GM12878 (cell line): ENCODE results near the gene IFIT2. TPM values are rescaled to one million over a fixed set of nuclear protein-coding genes. Genes with fewer than 3 reads are reported as not detected.

Source experiments
- ATAC-seq: fragments of 200-7000 bp; cut with Tn5 transposase; 3 replicates; pipeline ENCODE4 v1.9.1; 2020; ENCODE audit warnings: mild to moderate bottlenecking, moderate library complexity
- BruUV-seq: library from RNA; stranded (reverse); fragments of 400-500 nt; replicated peaks from 2 replicates; lab custom pipeline; 2021; lab: Mats Ljungman, UMichigan
- CTCF ChIA-PET: fragments of 300-600 bp; sonication (Branson Sonifier 250); formaldehyde crosslinking; extraction: SDS; loops from one replicate; lab custom pipeline; 2021; ENCODE audit warnings: inconsistent platforms; lab: Yijun Ruan, JAX
- POLR2A ChIA-PET: fragments of 350-600 bp; formaldehyde crosslinking; extraction: SDS; loops from one replicate; lab custom pipeline; 2021; ENCODE audit warnings: inconsistent platforms; lab: Charles Lee
- RAD21 ChIA-PET: fragments of 300-600 bp; sonication (Branson Sonifier 250); formaldehyde crosslinking; loops from one replicate; lab custom pipeline; 2023; ENCODE audit warnings: antibody characterized with exemption; ENCODE audit not compliant: unreplicated experiment; lab: Charles Lee
- SMC1A ChIA-PET: fragments of 300-600 bp; sonication (Branson Sonifier 250); formaldehyde crosslinking; loops from one replicate; lab custom pipeline; 2023; ENCODE audit not compliant: unreplicated experiment, uncharacterized antibody; lab: Charles Lee
- DNase-seq: peaks from one replicate; pipeline ENCODE4 v3.0.0-alpha.2; 2011; ENCODE audit warnings: low read depth, low spot score
- FAIRE-seq: peaks from 3 replicates; lab custom pipeline; 2011; peaks lifted over from hg19 to GRCh38; lab: Jason Lieb, UNC
- H2AFZ ChIP-seq: 2 replicates; pipeline ENCODE4 v1.6.0; 2011; ENCODE audit warnings: low read depth, low read length, control low read depth; ENCODE audit not compliant: control insufficient read depth
- H3K27ac ChIP-seq: 2 replicates; pipeline ENCODE4 v1.5.1; 2011; ENCODE audit warnings: control low read depth; ENCODE audit not compliant: control insufficient read depth, insufficient read depth
- H3K27me3 ChIP-seq, 2 experiments: replicated peaks in 1 of 2; 2 replicates each; pipeline versions ENCODE4 v1.6.0 to v1.6.1; 2011; ENCODE audit warnings: low read length in 1 of 2; ENCODE audit not compliant: control insufficient read depth in 2 of 2, insufficient read depth in 2 of 2
- H3K36me3 ChIP-seq, 2 experiments: 2 replicates each; pipeline ENCODE4 v1.5.1; 2011; ENCODE audit warnings: low read length in 1 of 2; ENCODE audit not compliant: control insufficient read depth in 2 of 2, insufficient read depth in 2 of 2
- H3K4me1 ChIP-seq: 2 replicates; pipeline ENCODE4 v1.6.1; 2011; ENCODE audit warnings: mild to moderate bottlenecking, low read length, moderate library complexity, mixed read lengths; ENCODE audit not compliant: control insufficient read depth, insufficient read depth
- H3K4me2 ChIP-seq: 2 replicates; pipeline ENCODE4 v1.6.0; 2011; ENCODE audit warnings: control low read depth; ENCODE audit not compliant: control insufficient read depth, insufficient read depth
- H3K4me3 ChIP-seq: fragments of 200-600 bp; sonication (generic); 2 replicates; pipeline ENCODE4 v1.5.1; 2016
- H3K79me2 ChIP-seq: 2 replicates; pipeline ENCODE4 v1.6.0; 2011; ENCODE audit warnings: low read length; ENCODE audit not compliant: control insufficient read depth, insufficient read depth
- H3K9ac ChIP-seq: 2 replicates; pipeline ENCODE4 v1.8.0; 2011; ENCODE audit warnings: low read length, control low read depth, mixed read lengths; ENCODE audit not compliant: control insufficient read depth, insufficient read depth
- H3K9me3 ChIP-seq: replicated peaks from 3 replicates; pipeline ENCODE4 v1.5.1; 2011; ENCODE audit warnings: mild to moderate bottlenecking, low read length; ENCODE audit not compliant: control insufficient read depth, insufficient read depth
- H4K20me1 ChIP-seq: 2 replicates; pipeline ENCODE4 v1.6.0; 2011; ENCODE audit not compliant: control insufficient read depth, insufficient read depth
- CREM ChIP-seq: IDR thresholded peaks from 2 replicates; pipeline ENCODE4 v1.6.1; 2014; ENCODE audit warnings: antibody characterized with exemption, low read depth
- EP300 ChIP-seq, 2 experiments: fragments of 150-350 bp in 1 of 2; IDR thresholded peaks; 2 replicates each; pipeline ENCODE4 v1.6.1; 2011 to 2012; ENCODE audit warnings: low read depth in 2 of 2, low read length in 2 of 2, borderline replicate concordance in 1 of 2, improper control_type of control experiment in 1 of 2, inconsistent platforms in 1 of 2; ENCODE audit not compliant: control insufficient read depth in 1 of 2
- ETV6 ChIP-seq, 2 experiments: fragments of 450-650 bp in 1 of 2; IDR thresholded peaks in 1 of 2; conservative IDR thresholded peaks in 1 of 2; 2 replicates each; pipeline ENCODE4 v1.6.1; 2014; ENCODE audit warnings: antibody characterized with exemption in 1 of 2, borderline replicate concordance in 1 of 2, low read depth in 1 of 2, mild to moderate bottlenecking in 1 of 2, moderate library complexity in 1 of 2
- EZH2 ChIP-seq: IDR thresholded peaks from 2 replicates; pipeline ENCODE4 v1.6.1; 2012; ENCODE audit warnings: low read depth, mild to moderate bottlenecking, control low read depth, inconsistent platforms, low read length, borderline replicate concordance; ENCODE audit not compliant: control insufficient read depth
- FOS ChIP-seq: IDR thresholded peaks from 3 replicates; pipeline ENCODE4 v1.6.1; 2011; ENCODE audit warnings: borderline replicate concordance; ENCODE audit not compliant: insufficient read length; ENCODE audit errors: extremely low read depth
- FOXK2 ChIP-seq: fragments of 450-650 bp; IDR thresholded peaks from 2 replicates; pipeline ENCODE4 v1.6.1; 2017; ENCODE audit warnings: mild to moderate bottlenecking, moderate library complexity
- HDAC2 ChIP-seq: fragments of 200-600 bp; sonication (generic); IDR thresholded peaks from 2 replicates; pipeline ENCODE4 v1.6.1; 2017
- MTA2 ChIP-seq: fragments of 450-650 bp; IDR thresholded peaks from 2 replicates; pipeline ENCODE4 v1.6.1; 2016; ENCODE audit warnings: low read depth, mild to moderate bottlenecking, moderate library complexity
- PAX8 ChIP-seq: fragments of 450-650 bp; IDR thresholded peaks from 2 replicates; pipeline ENCODE4 v1.6.1; 2017; ENCODE audit warnings: mild to moderate bottlenecking, moderate library complexity
- RFX5 ChIP-seq: IDR thresholded peaks from 2 replicates; pipeline ENCODE4 v1.6.1; 2011; ENCODE audit warnings: low read depth, low read length, improper control_type of control experiment
- SMC3 ChIP-seq: IDR thresholded peaks from 2 replicates; pipeline ENCODE4 v1.6.1; 2011; ENCODE audit warnings: low read length, improper control_type of control experiment, borderline replicate concordance
- WGBS: methylation state at CpG from one replicate; pipeline ENCODE4 v1.1.6; 2016; ENCODE audit warnings: low lambda C conversion rate; ENCODE audit not compliant: insufficient replicate concordance, insufficient coverage; ENCODE audit errors: missing lambda C conversion rate; 5-methylcytosine and 5-hydroxymethylcytosine counted together
- in situ Hi-C: fragments of 300-500 bp; cut with MboI; formaldehyde crosslinking; loops from 9 replicates; pipeline ENCODE4 v1.14.3; 2018; ENCODE audit warnings: mixed read lengths
- intact Hi-C: fragments of 100-400 bp; cut with micrococcal nuclease; formaldehyde crosslinking; loops from one replicate; pipeline ENCODE4 v1.14.2; 2022; ENCODE audit not compliant: unreplicated experiment
- polyA plus RNA-seq, 11 experiments: library from polyadenylated mRNA; depleted of rRNA in 4 of 11; unstranded in 6 of 11; stranded (reverse) in 5 of 11; fragments of >200 nt; fragmentation: Nextera tagmentation in 4 of 11; fragmentation: Illumina TruSeq in 1 of 11; extraction: Ambion mirVana in 4 of 11; extraction: Trizol in 1 of 11; gene quantifications; 1 replicate in 1 of 11; 2 replicates in 10 of 11; pipeline versions ENCODE4 v1.2.1 to v1.2.3, GENCODE V29; 2011 to 2016; ENCODE audit warnings: inconsistent platforms in 2 of 11, missing spikeins in 2 of 11, low read depth in 1 of 11
- total RNA-seq, 4 experiments: library from RNA; depleted of rRNA in 3 of 4; stranded (reverse); fragments of >200 nt in 3 of 4; fragmentation: Illumina TruSeq in 1 of 4; extraction: Trizol in 1 of 4; gene quantifications; 2 replicates each; pipeline versions ENCODE4 v1.2.1 to v1.2.3, GENCODE V29; 2013 to 2021
- TF ChIP-seq, protein P1 (sequence below): fragments of 450-650 bp; IDR thresholded peaks from 2 replicates; pipeline ENCODE4 v1.6.1; 2016; ENCODE audit warnings: mild to moderate bottlenecking, moderate library complexity, borderline replicate concordance

Gene IFIT2
- total and polyA plus RNA-seq, 10 of the 15 experiments (the other 5 are each of a cell fraction or from before 2014, with no cell fraction given) = 5.2 to 14.8 (median 9.7) TPM

DNA sequence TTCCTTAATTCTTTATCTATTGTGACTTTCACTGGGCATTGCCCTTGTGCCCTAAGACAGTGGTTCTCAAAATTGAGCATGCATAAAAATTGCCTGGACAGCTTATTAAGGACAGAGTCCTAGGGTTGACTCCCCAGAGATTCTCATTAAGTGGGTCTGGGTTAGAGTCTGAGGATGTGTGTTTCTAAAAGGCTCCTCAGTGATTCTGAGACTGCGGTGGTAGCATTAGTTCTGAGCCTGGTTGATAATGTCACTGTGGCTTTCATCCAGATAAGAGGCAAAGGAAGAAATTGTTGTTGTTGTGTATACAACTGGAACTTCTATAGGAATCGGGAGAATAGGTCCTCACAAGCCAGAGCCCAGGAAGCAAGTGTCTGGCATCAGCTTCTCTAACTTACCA is 1.3 kb downstream of the IFIT2 start (continued):
- no peak for TF ChIP-seq PAX8
- TF ChIP-seq EP300 (IDR thresholded peaks at IDR 0.05; ENCODE audit: borderline replicate concordance in 1 of 2, control insufficient read depth in 1 of 2, low read depth in 2 of 2, low read length in 2 of 2) = no peak
- no peak for TF ChIP-seq CREM
- TF ChIP-seq, protein P1, sequence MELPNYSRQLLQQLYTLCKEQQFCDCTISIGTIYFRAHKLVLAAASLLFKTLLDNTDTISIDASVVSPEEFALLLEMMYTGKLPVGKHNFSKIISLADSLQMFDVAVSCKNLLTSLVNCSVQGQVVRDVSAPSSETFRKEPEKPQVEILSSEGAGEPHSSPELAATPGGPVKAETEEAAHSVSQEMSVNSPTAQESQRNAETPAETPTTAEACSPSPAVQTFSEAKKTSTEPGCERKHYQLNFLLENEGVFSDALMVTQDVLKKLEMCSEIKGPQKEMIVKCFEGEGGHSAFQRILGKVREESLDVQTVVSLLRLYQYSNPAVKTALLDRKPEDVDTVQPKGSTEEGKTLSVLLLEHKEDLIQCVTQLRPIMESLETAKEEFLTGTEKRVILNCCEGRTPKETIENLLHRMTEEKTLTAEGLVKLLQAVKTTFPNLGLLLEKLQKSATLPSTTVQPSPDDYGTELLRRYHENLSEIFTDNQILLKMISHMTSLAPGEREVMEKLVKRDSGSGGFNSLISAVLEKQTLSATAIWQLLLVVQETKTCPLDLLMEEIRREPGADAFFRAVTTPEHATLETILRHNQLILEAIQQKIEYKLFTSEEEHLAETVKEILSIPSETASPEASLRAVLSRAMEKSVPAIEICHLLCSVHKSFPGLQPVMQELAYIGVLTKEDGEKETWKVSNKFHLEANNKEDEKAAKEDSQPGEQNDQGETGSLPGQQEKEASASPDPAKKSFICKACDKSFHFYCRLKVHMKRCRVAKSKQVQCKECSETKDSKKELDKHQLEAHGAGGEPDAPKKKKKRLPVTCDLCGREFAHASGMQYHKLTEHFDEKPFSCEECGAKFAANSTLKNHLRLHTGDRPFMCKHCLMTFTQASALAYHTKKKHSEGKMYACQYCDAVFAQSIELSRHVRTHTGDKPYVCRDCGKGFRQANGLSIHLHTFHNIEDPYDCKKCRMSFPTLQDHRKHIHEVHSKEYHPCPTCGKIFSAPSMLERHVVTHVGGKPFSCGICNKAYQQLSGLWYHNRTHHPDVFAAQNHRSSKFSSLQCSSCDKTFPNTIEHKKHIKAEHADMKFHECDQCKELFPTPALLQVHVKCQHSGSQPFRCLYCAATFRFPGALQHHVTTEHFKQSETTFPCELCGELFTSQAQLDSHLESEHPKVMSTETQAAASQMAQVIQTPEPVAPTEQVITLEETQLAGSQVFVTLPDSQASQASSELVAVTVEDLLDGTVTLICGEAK = no peak
- no peak for TF ChIP-seq FOS
- TF ChIP-seq MTA2 = no peak

DNA sequence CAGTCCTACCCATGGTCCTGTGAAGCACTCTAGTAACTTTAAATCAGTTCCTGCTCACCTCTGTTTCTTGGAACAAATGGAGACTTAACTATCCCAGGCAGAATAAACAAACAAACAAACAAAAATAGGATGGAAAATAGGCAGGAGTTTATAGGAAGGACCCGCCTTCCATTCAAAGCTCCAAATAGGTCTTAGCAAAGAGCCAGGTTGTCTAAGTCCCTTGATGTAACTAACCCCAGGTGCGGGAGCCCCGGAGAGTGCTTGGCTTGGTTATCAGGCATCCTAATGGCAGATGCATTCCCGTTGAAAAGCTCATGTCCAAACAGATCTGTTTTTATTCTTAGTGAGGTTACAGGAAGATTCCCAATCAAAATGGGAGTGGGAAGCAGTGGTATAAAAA is 2.2 kb downstream of the IFIT2 start:
- ATAC-seq (no peak), FAIRE-seq (no peak), DNase-seq (no peak)
- ChIA-PET RAD21 (interaction anchor here (0.9 to 6.5 kb wide), 5 partner anchors 24 to 110 kb away, joined by 3 to 68 read pairs (median 4); partner anchors contain the start of genes IFIT1, IFIT3 and IFIT5), POLR2A (interaction anchor here (0.6 to 1.8 kb wide), 2 partner anchors 49 to 65 kb away, joined by 3 to 9 read pairs; no protein-coding TSS in a partner anchor), CTCF (interaction anchor here (0.9 to 7.4 kb wide), 6 partner anchors 12 to 459 kb away, joined by 3 to 95 read pairs (median 4); no protein-coding TSS in a partner anchor), SMC1A (interaction anchor here (0.6 to 9.1 kb wide), 13 partner anchors 25 to 1684 kb away, joined by 3 to 98 read pairs (median 4); partner anchors contain the start of genes IFIT1, IFIT3 and IFIT5)
- Histone ChIP-seq H3K4me3 (peak overlapping the region; percentile 79; the same call in 1 of the 2 replicates), H4K20me1 (no peaks in the 10 kb centered on the region), H2AFZ (no peak overlapping the region), H3K9ac (no peak overlapping the region; the same call in 1 of the 2 replicates), H3K4me2 (peak overlapping the region; percentile 94), H3K36me3 (0 out of 4 replicates have a peak, but pooled peaks cover 0 to 2% of the 10 kb centered on the region in 2 experiments), H3K27me3 (no peaks in the 10 kb centered on the region), H3K79me2 (peaks cover 23% of the 10 kb centered on the region), H3K4me1 (peaks cover 3% of the 10 kb centered on the region), H3K9me3 (no peaks in the 10 kb centered on the region), H3K27ac (no peak overlapping the region)
- BruUV-seq = no TSS peak
- intact Hi-C loops (no loop called here), in situ Hi-C loops (no loop called here)
- TF ChIP-seq HDAC2 (no peak), FOXK2 (no peak), SMC3 (peak; percentile 8; the same call in 1 of the 2 replicates), EZH2 (no peak), ETV6 (conservative IDR thresholded peaks at IDR 0.05 in 1 of 2, IDR thresholded peaks at IDR 0.05 in 1 of 2; ENCODE audit: borderline replicate concordance in 1 of 2, low read depth in 1 of 2) (no peak), RFX5 (no peak)
- WGBS = 91% methylated on average over 4 of the region's 4 CpGs
